HepG2 (cell line): ENCODE data around the gene RPS19BP1. TPM values are rescaled to one million over a fixed set of nuclear protein-coding genes. Genes with fewer than 3 reads are reported as not detected.

Experiments
- ETV5 ChIP-seq: IDR thresholded peaks from 2 replicates; pipeline ENCODE4 v1.6.1; 2018; ENCODE audit warnings: missing biosample characterization, missing genetic modification reagents, inconsistent platforms, borderline replicate concordance
- HDAC2 ChIP-seq: sonication (generic); formaldehyde crosslinking; IDR thresholded peaks from 2 replicates; pipeline ENCODE4 v1.4.0; 2020; ENCODE audit warnings: missing genetic modification reagents
- IKZF4 ChIP-seq: sonication (generic); formaldehyde crosslinking; IDR thresholded peaks from 2 replicates; pipeline ENCODE4 v1.5.1; 2020; ENCODE audit warnings: borderline replicate concordance, mild to moderate bottlenecking, low read depth, missing genetic modification reagents; ENCODE audit errors: not compliant biosample characterization
- IRF9 ChIP-seq: sonication (generic); formaldehyde crosslinking; IDR thresholded peaks from 2 replicates; pipeline ENCODE4 v1.8.0; 2022; ENCODE audit warnings: missing genetic modification reagents, mild to moderate bottlenecking, borderline replicate concordance
- KLF6 ChIP-seq: IDR thresholded peaks from 2 replicates; pipeline ENCODE4 v1.8.0; 2016; ENCODE audit warnings: missing biosample characterization, missing genetic modification reagents
- NR2F2 ChIP-seq: IDR thresholded peaks from 2 replicates; pipeline ENCODE4 v1.6.1; 2012; ENCODE audit warnings: low read depth, inconsistent platforms, borderline replicate concordance
- PAX8 ChIP-seq: sonication (generic); formaldehyde crosslinking; IDR thresholded peaks from 2 replicates; pipeline ENCODE4 v1.8.0; 2022; ENCODE audit warnings: mild to moderate bottlenecking, missing genetic modification reagents, borderline replicate concordance
- PRDM10 ChIP-seq: sonication (generic); formaldehyde crosslinking; IDR thresholded peaks from 2 replicates; pipeline ENCODE4 v1.4.0; 2020; ENCODE audit warnings: low read depth, missing genetic modification reagents
- SALL2 ChIP-seq: sonication (generic); formaldehyde crosslinking; IDR thresholded peaks from 2 replicates; pipeline ENCODE4 v1.8.1; 2023; ENCODE audit warnings: mild to moderate bottlenecking, missing genetic modification reagents, inconsistent platforms
- YEATS2 ChIP-seq: sonication (generic); formaldehyde crosslinking; IDR thresholded peaks from 2 replicates; pipeline ENCODE4 v1.4.0; 2020; ENCODE audit warnings: missing genetic modification reagents, borderline replicate concordance
- ZBTB34 ChIP-seq: sonication (generic); formaldehyde crosslinking; IDR thresholded peaks from 2 replicates; pipeline ENCODE4 v1.8.0; 2022; ENCODE audit warnings: mild to moderate bottlenecking, missing genetic modification reagents
- ZNF136 ChIP-seq: sonication (generic); formaldehyde crosslinking; IDR thresholded peaks from 2 replicates; pipeline ENCODE4 v1.8.1; 2022; ENCODE audit warnings: low read depth, mild to moderate bottlenecking, moderate library complexity, missing genetic modification reagents
- ZNF367 ChIP-seq: sonication (generic); formaldehyde crosslinking; IDR thresholded peaks from 2 replicates; pipeline ENCODE4 v1.4.0; 2020; ENCODE audit warnings: missing genetic modification reagents, borderline replicate concordance
- ZNF451 ChIP-seq: sonication (generic); formaldehyde crosslinking; IDR thresholded peaks from 2 replicates; pipeline ENCODE4 v1.5.0; 2020; ENCODE audit warnings: mild to moderate bottlenecking, missing genetic modification reagents
- ZNF589 ChIP-seq: sonication (generic); formaldehyde crosslinking; conservative IDR thresholded peaks from 2 replicates; pipeline ENCODE4 v1.8.0; 2022; ENCODE audit warnings: mild to moderate bottlenecking, moderate library complexity, missing genetic modification reagents
- ZNF598 ChIP-seq: sonication (generic); formaldehyde crosslinking; IDR thresholded peaks from 2 replicates; pipeline ENCODE4 v1.5.1; 2020; ENCODE audit warnings: mild to moderate bottlenecking, missing genetic modification reagents, borderline replicate concordance
- polyA plus RNA-seq, 8 experiments: library from polyadenylated mRNA; depleted of rRNA in 3 of 8; stranded (reverse) in 7 of 8; unstranded in 1 of 8; fragments of >200 nt; fragmentation: Illumina TruSeq in 4 of 8; extraction: Trizol in 4 of 8; gene quantifications; 2 replicates each; pipeline versions ENCODE4 v1.2.1 to v1.2.3, GENCODE V29; 2011 to 2016; ENCODE audit warnings: low read depth in 4 of 8, missing spikeins in 1 of 8, mixed read lengths in 1 of 8; ENCODE audit not compliant: insufficient read depth in 1 of 8
- total RNA-seq, 5 experiments: library from RNA; depleted of rRNA; stranded (reverse); fragments of >200 nt; fragmentation: Illumina TruSeq; extraction: Trizol; gene quantifications; 2 replicates each; pipeline ENCODE4 v1.2.3, GENCODE V29; 2016; ENCODE audit warnings: low read depth in 1 of 5
- TF ChIP-seq, protein P1 (sequence below): sonication (generic); formaldehyde crosslinking; IDR thresholded peaks from 2 replicates; pipeline ENCODE4 v1.5.1; 2020; ENCODE audit warnings: mild to moderate bottlenecking, missing genetic modification reagents, moderate library complexity

Gene RPS19BP1
- total and polyA plus RNA-seq, 2 of the 13 experiments (the other 11 are each of a cell fraction or from before 2014, with no cell fraction given): 44.3 to 81.3 TPM

- TF ChIP-seq KLF6 (CRISPR knock-in tag): peak; percentile 78; the same call in 1 of the 2 replicates
- TF ChIP-seq YEATS2 (CRISPR knock-in tag): peak; percentile 84
- TF ChIP-seq IRF9 (CRISPR knock-in tag): peak; percentile 74; the same call in 1 of the 2 replicates
- TF ChIP-seq ZBTB34: peak; percentile 55; the same call in 1 of the 2 replicates
- TF ChIP-seq ZNF589: peak; percentile 93
- peak; percentile 68 for TF ChIP-seq IKZF4 (CRISPR knock-in tag)
- TF ChIP-seq, protein P1, sequence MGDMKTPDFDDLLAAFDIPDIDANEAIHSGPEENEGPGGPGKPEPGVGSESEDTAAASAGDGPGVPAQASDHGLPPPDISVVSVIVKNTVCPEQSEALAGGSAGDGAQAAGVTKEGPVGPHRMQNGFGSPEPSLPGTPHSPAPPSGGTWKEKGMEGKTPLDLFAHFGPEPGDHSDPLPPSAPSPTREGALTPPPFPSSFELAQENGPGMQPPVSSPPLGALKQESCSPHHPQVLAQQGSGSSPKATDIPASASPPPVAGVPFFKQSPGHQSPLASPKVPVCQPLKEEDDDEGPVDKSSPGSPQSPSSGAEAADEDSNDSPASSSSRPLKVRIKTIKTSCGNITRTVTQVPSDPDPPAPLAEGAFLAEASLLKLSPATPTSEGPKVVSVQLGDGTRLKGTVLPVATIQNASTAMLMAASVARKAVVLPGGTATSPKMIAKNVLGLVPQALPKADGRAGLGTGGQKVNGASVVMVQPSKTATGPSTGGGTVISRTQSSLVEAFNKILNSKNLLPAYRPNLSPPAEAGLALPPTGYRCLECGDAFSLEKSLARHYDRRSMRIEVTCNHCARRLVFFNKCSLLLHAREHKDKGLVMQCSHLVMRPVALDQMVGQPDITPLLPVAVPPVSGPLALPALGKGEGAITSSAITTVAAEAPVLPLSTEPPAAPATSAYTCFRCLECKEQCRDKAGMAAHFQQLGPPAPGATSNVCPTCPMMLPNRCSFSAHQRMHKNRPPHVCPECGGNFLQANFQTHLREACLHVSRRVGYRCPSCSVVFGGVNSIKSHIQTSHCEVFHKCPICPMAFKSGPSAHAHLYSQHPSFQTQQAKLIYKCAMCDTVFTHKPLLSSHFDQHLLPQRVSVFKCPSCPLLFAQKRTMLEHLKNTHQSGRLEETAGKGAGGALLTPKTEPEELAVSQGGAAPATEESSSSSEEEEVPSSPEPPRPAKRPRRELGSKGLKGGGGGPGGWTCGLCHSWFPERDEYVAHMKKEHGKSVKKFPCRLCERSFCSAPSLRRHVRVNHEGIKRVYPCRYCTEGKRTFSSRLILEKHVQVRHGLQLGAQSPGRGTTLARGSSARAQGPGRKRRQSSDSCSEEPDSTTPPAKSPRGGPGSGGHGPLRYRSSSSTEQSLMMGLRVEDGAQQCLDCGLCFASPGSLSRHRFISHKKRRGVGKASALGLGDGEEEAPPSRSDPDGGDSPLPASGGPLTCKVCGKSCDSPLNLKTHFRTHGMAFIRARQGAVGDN (CRISPR knock-in tag): peak; percentile 85
- TF ChIP-seq ZNF367 (CRISPR knock-in tag): no peak
- TF ChIP-seq ZNF136: peak; percentile 83; the same call in 1 of the 2 replicates
- 0 out of 2 replicates have a peak, but pooled peaks have one; percentile 32 for TF ChIP-seq PRDM10 (CRISPR knock-in tag)
- TF ChIP-seq NR2F2: peak; percentile 39; the same call in 1 of the 2 replicates
- TF ChIP-seq ZNF451: 0 out of 2 replicates have a peak, but pooled peaks have one; percentile 52
- TF ChIP-seq ZNF598 (CRISPR knock-in tag): no peak; the same call in 1 of the 2 replicates
- peak; percentile 76; the same call in 1 of the 2 replicates for TF ChIP-seq SALL2 (CRISPR knock-in tag)
- TF ChIP-seq PAX8: 0 out of 2 replicates have a peak, but pooled peaks have one; percentile 38
- TF ChIP-seq HDAC2 (CRISPR knock-in tag): peak; percentile 84; the same call in 1 of the 2 replicates
- TF ChIP-seq ETV5 (CRISPR knock-in tag): peak; percentile 89
These were observed 3.7 kb downstream of the RPS19BP1 start (continued) for GRCh38 chr22:39528681-39529486.
